CD4-positive, alpha-beta T cell treated with Interleukin-1 beta for 1 hour (primary cell): ENCODE results near the gene AAK1.
"Not testable (repeated sequence)": the region's sequence is repeated elsewhere in the genome, so short reads cannot be mapped to it uniquely, and the experiment has no call there.

Source experiments
- DNase-seq, 2 donors: peaks; one replicate each; pipeline ENCODE4 v3.0.0-alpha.2; 2020 to 2022

AAK1 gene

DNA sequence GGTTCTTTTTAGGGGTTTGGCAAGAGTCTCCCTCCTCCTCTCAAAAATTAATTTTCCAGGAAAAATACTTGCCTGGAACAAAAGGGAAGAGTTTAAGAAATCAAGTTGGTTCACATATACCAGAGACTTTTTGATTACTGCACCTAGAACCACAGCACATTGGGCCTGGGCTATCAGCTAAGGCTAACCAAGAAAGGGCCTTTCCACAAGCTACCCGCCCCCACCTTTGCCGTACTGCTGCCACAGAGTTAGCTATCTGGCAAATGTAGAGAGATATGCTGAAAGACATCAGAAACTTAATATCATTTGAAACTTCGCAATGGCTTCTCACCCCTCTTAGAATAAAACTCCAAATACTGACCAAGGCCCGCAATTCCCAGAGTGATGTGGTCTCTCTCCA is 76.9 kb downstream of the AAK1 start:
- DNase-seq = no peak

- peak; percentile 59 to 69 for DNase-seq
These were observed 78.1 kb downstream of the AAK1 start for GRCh38 chr2:69565431-69565839.

GRCh38 chr2:69564604-69565003 is 78.9 kb downstream of the AAK1 start:
- no peak for DNase-seq

- DNase-seq = no peak
These were observed 80.5 kb downstream of the AAK1 start for GRCh38 chr2:69563021-69563420.

GRCh38 chr2:69561101-69561500 is 82.4 kb downstream of the AAK1 start:
- no peak for DNase-seq

DNA sequence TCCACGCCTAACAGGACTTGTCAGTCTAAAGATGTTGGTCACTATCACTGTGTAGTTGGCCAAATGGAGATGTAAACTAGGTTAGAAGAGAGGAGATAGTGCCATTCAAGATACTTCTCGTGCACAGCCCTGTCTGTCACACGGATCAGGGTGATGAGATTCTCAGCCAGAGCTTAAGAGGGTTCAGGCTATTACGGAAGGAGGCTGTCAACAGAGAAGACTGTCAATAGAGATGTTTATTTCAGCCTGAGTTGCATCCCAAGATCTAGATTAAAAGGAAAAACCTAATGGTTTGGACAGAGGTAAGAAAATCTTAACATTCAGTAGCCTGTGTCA is 83.4 kb downstream of the AAK1 start:
- no peak for DNase-seq

DNA sequence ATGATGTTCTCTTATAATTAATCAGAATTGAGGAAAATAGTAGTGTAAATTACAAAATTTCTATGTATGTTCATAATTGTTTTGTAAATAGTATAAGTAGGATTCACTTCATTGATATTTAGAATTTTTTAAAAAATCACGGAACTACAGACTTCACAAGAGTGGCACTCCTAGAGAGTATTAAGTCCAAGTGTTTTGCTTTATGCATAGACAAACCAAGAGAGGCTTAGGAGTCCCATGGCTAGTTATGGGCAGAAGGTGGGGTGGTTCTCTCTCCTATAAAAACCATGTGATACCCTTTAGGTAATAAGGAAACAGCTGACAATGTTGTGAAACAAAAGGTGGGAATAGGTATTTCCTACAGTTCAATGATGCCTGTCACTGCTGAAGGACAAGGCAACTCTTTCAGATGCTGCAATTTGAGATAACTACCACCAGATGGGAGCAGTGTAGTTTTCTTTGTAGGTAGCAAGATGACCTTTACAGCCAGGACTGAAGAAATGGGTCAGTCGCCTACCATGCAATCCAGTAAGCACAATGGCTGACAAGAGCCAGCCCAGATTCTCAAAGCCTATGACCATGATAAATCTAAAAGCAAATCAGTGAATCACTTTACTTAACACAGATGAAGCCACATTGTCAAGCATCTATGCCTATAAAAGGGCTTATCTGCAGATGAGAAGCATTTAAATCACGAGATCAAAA is 83.9 kb downstream of the AAK1 start:
- DNase-seq = peak in 1 of 2 donors; percentile 51

DNA sequence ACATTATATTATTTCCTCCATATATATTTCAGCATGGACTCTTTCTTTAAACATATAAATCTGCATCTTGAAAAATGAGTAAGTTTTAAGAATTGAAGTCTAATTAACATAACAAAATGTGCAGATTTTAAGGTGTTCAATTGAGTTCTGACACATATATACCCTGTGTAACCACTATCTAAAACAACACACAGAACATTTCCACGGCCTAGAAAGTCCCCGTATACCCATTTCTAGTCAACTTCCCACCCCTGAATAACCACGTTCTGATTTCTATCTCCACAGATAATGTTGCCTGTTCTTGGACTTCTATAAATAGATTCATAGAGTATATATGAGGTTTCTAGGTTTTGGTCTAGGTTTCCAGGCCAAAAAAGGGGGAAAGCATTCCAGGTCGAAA is 87.5 kb downstream of the AAK1 start:
- DNase-seq = no peak

GRCh38 chr2:69554981-69555380 is 88.6 kb downstream of the AAK1 start:
- no peak for DNase-seq

DNA sequence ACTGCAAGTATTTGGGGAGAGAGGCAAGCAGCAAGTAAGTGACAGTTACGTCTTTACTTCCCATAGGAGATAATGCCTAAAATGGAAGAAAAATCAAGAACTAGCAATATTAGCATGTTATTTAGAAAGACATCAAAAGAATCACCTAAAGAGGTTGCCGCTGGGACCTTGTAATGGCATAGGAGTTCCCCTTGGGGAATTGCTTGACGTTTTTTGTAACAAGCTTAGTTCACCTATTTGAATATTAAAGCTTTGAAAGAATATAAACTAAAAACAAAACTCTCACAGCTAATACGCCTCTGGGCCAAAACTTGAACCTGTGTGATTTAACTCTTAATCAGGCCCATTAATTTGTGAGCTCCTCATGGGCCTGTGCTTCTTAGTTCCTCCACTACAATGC is 89.0 kb downstream of the AAK1 start:
- no peak for DNase-seq

- no peak for DNase-seq
These were observed 89.5 kb downstream of the AAK1 start for GRCh38 chr2:69553991-69554390.

GRCh38 chr2:69550511-69550910 is 93.0 kb downstream of the AAK1 start:
- not testable (repeated sequence) for DNase-seq

DNA sequence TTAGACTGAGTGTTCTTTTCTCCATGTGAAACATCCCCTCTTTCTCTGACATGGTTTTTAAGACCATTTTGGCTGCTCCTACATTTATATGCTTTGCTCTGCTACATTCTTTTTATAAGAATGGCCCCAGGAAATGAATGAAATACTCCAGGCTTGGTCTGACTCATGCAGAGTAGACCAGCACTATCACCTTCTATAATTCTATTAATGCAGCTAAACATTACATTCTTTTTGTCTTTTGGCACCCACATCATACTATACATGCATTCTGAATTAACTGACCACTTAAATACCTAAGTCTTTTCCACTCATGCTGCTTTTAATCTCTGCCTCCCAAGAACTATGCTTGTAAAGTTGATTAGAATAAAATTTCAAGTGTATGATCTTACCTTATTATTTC is 94.1 kb downstream of the AAK1 start:
- DNase-seq = no peak

- no peak for DNase-seq
These were observed 95.4 kb downstream of the AAK1 start for GRCh38 chr2:69547984-69548715.

- DNase-seq = no peak
These were observed 96.9 kb downstream of the AAK1 start for GRCh38 chr2:69546646-69547045.

DNA sequence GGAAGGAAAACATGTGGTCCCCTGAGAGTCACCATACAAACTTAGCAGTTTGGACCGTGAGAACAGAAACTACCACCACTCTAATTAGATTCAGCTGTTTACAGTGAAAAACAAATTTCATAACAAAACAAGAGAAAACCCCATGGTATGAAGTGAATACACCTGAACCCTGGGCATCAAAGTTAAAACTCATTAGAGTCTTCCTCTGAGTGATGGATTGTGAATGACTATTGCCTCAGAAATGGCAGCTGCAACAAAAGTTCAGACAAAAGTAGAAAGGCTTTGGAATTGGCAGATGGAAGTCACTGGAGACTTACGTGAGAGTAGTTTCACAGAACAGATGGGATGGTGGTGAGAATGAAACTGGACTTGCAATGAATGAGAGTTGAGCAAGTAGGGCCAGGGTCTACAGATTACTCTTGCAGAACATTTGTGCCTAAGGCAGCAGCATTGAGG is 98.0 kb downstream of the AAK1 start:
- DNase-seq = no peak

DNA sequence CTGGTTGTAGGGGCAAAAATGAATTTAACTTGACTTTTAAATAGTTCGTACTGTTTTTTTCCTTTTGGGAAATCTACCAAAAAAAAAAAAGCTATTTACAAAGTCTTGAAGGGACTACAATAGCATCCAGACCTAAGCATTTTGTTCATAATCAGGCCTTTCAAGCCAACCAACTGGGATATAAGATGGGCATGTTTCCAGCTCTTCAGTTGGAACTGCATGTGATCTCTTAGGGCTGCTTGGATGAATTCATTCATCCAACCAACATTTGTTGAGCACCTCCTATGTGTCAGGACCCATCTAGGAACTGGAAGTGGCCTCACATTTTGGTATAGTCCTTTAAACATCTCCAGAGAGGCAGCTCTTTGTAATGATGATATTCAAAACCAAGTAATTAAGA is 98.6 kb downstream of the AAK1 start:
- no peak for DNase-seq

DNA sequence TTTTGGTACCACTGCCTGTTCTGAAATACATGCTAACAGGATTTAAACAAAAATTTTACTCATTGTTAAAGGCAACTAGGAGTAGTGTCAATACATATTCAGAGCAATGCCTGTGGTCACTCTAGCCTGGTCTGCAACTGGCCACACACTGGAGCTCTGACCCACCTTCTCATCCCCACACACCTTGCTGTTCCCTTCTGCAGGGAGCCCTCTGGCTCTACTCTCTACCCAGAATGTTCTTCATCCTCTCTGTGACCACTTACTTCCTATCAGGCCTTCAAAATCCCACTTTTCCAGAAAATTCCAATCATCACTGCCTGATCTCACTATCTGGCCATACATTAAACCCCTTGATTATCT is 104.0 kb downstream of the AAK1 start:
- no peak for DNase-seq

GRCh38 chr2:69538872-69539548 is 104.5 kb downstream of the AAK1 start:
- DNase-seq = no peak

- no peak for DNase-seq
These were observed 105.3 kb downstream of the AAK1 start for GRCh38 chr2:69538249-69538648.

GRCh38 chr2:69535817-69536241 is 107.7 kb downstream of the AAK1 start:
- peak in 1 of 2 donors; percentile 8 for DNase-seq

DNA sequence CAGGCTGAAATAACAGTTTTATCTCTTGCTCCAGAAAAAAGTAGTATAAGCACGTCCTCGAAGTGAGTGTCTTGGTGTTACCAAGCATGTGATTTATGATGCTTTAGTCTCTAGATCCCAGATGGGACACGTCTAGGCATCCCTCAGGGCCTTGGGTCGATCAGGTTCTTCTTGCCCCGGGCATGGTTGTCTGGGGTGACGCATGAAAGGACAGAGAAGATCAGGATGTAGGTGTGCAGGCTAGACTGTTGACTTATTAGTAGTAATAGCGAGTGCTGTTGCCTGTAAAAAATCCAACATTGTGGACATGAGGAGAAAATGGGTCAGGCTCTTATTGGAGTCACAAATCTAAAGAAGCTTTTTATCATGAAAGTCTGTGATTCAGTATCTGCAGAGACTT is 112.4 kb downstream of the AAK1 start:
- no peak for DNase-seq

DNA sequence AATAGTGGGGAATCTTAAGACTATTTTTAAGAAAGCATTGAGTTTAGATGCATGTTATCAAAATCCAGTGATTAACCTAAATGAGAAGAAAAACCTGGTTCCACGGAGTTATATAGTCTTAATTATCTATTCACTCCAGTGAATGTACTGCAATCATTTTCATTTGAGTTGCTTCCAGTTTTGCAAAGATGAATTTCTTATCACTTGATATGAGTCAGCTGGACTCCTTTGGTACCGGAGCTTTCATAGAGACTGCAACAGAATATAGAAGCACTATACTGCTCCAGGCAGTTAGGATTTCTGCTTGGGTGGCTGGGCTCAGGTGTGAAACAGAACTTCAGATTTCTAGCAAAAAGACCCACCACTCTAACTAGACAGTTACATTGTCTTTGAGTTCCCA is 114.1 kb downstream of the AAK1 start:
- no peak for DNase-seq

DNA sequence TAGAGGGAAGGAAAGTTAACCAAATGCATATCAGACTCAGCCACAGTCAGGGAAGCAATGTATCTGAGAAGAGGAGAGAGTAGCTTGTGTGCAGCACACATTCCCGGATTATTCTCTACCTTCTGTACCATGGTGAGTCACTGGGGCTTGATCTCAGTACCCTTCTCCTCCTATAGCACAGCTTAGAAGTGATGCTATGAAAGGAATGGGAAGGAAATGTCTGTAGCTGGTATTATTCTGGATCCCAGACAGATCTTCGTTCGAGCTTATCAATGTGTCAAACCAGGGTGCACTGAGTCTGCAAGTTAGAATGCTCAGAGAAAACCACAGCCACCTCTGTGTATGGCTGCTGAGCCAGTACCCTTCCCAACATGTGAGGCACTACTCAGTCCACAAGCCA is 118.3 kb downstream of the AAK1 start:
- no peak for DNase-seq
